AML-193 (cell line): ENCODE measurements around the gene DNAJC4.

ENCODE experiments used
- DNase-seq, 2 experiments: peaks; one replicate each; lab custom pipeline; 2025; lab: John Stamatoyannopoulos, UW

Gene DNAJC4

GRCh38 chr11:64229744-64230170 lies 591 bp upstream of the DNAJC4 start:
- no peak for DNase-seq

DNA sequence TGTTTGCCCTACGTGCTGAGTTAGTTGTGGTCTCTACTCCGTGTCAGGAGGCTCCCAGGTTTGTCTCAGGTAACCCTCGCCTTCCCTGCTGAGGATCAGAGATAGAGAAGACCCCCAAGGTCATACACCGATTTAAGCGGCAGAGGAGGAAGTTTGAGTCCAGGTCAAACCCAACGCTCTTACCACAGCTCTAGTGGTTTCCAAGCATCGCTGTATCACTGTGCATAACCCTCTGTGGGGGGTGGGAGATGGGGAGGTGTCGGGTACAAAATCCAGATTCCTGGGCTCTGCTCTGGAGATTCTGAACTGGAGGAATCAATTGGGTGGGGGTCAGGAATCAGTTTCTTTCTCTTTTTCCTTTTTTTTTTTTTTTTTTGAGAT lies 627 bp downstream of the DNAJC4 start:
- DNase-seq: peak; percentile 20 to 30

- no peak for DNase-seq
Observed at GRCh38 chr11:64231546-64231945, 1.2 kb downstream of the DNAJC4 start.

GRCh38 chr11:64232182-64232966 lies 2.0 kb downstream of the DNAJC4 start:
- DNase-seq: no peak

DNA sequence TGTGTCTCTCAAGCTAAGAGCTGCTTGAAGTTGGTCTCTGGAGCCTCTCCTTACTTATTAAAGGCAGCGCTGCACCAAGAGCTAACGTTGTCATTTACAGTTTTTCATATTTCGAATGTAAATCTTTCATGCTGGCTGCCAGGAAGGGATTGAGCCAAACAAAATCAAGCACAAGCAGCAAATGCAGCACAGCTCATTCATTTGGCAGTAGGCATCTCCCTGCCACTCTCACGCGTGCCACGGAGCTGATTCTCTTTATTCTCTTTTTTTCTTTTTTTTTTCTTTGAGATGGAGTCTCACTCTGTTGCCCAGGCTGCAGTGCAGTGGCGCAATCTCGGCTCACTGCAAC lies 2.6 kb downstream of the DNAJC4 start:
- DNase-seq: no peak

GRCh38 chr11:64233913-64234586 lies 3.7 kb downstream of the DNAJC4 start, which contains the start of gene VEGFB:
Gene VEGFB (plus strand): TSS chr11:64234584. CDS start chr11:64234834, 250 bp downstream.
- no peak for DNase-seq

GRCh38 chr11:64234647-64235379 lies 4.5 kb downstream of the DNAJC4 start:
- DNase-seq: no peak

GRCh38 chr11:64235437-64236161 lies 5.3 kb downstream of the DNAJC4 start:
- no peak for DNase-seq

DNA sequence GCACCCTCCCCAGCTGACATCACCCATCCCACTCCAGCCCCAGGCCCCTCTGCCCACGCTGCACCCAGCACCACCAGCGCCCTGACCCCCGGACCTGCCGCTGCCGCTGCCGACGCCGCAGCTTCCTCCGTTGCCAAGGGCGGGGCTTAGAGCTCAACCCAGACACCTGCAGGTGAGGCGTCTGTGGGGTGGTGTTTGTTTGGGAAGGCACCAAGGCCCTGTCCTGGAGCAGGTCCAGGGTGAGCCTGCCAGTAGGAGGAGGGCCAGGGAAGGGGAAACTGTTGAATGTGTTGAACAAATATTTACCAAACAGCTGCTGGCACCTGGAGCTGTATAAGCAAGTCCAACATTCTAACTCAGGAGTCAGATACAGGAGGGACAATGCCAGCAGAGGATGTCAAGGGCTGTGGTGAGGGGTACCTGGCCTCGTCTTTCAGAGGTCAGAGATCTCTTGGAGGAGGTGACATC lies 7.2 kb downstream of the DNAJC4 start:
- no peak for DNase-seq

DNA sequence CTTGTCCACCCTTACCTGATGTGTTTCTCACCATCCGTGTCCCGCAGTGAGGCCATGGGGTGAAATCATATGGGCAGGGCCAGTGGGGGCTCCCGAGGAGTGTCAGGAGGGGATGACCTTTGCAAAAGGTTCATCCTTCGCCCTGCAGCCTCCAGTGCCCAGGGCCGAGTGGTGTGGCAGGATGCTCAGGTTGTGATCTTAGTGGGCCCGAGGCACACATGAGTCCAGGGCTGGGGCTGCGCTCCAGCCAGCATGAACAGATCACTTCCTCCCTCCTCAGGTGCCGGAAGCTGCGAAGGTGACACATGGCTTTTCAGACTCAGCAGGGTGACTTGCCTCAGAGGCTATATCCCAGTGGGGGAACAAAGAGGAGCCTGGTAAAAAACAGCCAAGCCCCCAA lies 7.7 kb downstream of the DNAJC4 start:
- DNase-seq: no peak

DNA sequence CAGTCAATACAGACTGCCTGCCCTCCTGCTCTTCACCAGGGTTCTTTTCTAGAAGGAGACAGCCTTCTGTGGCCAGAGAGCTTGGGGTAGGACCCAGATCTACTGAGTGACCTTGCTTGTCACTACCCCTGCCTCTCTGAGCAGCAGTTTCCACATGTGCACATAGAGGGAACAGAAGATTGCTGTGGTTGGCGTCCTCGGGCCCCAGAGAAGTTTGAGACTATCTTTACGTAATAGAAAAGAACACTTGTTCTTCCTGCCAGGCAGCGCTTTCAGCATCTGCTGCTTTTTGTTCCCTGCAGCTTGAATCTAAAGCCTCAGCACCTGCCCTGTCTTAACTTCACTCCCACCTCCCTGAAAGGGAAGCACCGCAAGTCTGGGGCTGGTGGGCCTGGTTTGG lies 8.7 kb downstream of the DNAJC4 start:
- peak; percentile 37 to 52 for DNase-seq

GRCh38 chr11:64239662-64240434 lies 9.5 kb downstream of the DNAJC4 start:
- DNase-seq: peak; percentile 68 to 71

GRCh38 chr11:64240435-64241240 lies 10.3 kb downstream of the DNAJC4 start, which contains the start of gene FKBP2:
Gene FKBP2 (plus strand): TSS chr11:64241095. CDS start chr11:64242388, 1,293 bp downstream.
- peak; percentile 85 to 87 for DNase-seq

GRCh38 chr11:64241241-64241490 lies 10.8 kb downstream of the DNAJC4 start:
- DNase-seq: peak in 1 of 2 experiments; percentile 93

GRCh38 chr11:64241491-64242374 lies 11.4 kb downstream of the DNAJC4 start:
- DNase-seq: peak in 1 of 2 experiments; percentile 96

GRCh38 chr11:64243236-64243854 lies 13.0 kb downstream of the DNAJC4 start:
- DNase-seq: no peak

GRCh38 chr11:64244107-64244506 lies 13.8 kb downstream of the DNAJC4 start:
- DNase-seq: no peak

GRCh38 chr11:64244966-64245365 lies 14.6 kb downstream of the DNAJC4 start:
- no peak for DNase-seq

DNA sequence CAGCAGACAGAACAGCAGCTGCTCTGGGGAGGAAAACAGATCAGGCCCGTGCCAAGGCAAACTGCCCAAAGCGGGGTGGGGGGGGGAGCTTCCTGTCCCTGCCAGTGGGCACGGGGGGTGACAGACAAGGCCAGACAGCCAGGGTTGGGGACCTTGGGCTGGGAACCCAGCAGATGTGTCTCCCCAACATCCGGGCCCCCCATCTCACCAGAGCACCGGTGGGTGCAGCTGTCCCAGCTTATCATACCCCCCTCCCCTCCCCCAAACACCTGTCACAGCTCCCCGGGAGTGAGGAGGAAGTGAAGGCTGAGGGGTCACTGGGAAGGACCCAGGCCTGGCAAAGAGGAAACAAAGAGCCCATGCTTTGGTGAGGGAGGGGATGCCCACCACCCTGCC lies 15.1 kb downstream of the DNAJC4 start:
- DNase-seq: peak; percentile 13 to 15
